Prostate gland (tissue), 2 donors: ENCODE results near the gene MAP7D1.

ENCODE experiments used
- POLR2A ChIP-seq: fragments of 450-650 bp; IDR thresholded peaks from one replicate; pipeline ENCODE4 v1.6.1; 2016; ENCODE audit warnings: antibody characterized with exemption, mild to moderate bottlenecking
- POLR2AphosphoS5 ChIP-seq: sonication (generic); formaldehyde crosslinking; IDR thresholded peaks from one replicate; pipeline ENCODE4 v1.6.1; 2017; ENCODE audit warnings: antibody characterized with exemption
- TF ChIP-seq, protein P1 (sequence below), 4 experiments: fragments of 200-600 bp in 2 of 4; fragments of 450-650 bp in 2 of 4; sonication (generic) in 2 of 4; IDR thresholded peaks; 1 replicate in 3 of 4; 2 replicates in 1 of 4; pipeline ENCODE4 v1.5.1; 2016 to 2019; ENCODE audit warnings: antibody characterized with exemption in 4 of 4, mild to moderate bottlenecking in 2 of 4, moderate library complexity in 2 of 4

DNA sequence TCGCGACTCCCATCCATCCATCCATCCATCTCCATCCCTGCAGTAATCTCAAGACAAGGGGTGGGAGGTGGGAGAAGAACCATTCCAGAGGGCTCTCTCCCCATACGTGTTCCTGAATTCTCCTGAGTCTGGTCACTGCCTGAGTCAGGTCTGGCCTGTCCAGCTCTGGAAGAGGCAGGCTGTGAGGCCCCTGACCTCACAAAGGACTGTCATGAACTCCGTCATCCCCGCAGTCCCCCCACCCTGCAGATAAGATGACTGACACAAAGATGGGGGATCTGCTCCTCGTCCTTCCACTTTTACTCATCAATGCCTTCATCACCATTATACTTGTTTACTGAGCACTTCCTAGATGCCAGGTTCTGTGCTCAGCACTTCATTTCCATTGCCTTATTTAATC is 1.6 kb upstream of the MAP7D1 start:
- no peak for TF ChIP-seq POLR2A
- TF ChIP-seq, protein P1, sequence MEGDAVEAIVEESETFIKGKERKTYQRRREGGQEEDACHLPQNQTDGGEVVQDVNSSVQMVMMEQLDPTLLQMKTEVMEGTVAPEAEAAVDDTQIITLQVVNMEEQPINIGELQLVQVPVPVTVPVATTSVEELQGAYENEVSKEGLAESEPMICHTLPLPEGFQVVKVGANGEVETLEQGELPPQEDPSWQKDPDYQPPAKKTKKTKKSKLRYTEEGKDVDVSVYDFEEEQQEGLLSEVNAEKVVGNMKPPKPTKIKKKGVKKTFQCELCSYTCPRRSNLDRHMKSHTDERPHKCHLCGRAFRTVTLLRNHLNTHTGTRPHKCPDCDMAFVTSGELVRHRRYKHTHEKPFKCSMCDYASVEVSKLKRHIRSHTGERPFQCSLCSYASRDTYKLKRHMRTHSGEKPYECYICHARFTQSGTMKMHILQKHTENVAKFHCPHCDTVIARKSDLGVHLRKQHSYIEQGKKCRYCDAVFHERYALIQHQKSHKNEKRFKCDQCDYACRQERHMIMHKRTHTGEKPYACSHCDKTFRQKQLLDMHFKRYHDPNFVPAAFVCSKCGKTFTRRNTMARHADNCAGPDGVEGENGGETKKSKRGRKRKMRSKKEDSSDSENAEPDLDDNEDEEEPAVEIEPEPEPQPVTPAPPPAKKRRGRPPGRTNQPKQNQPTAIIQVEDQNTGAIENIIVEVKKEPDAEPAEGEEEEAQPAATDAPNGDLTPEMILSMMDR (IDR thresholded peaks at IDR 0.05), result no peak
- TF ChIP-seq POLR2AphosphoS5, result no peak
